GM10266 (cell line): Measurements from ENCODE around the gene ST6GALNAC3.

Experiments
- DNase-seq: peaks from one replicate; pipeline ENCODE4 v3.0.0; 2012; ENCODE audit errors: extremely low spot score
- TF ChIP-seq, protein P1 (sequence below): IDR thresholded peaks from 2 replicates; pipeline ENCODE4 v1.5.1; 2012; ENCODE audit warnings: mild to moderate bottlenecking, low read depth; ENCODE audit not compliant: control insufficient read depth, insufficient read depth; ENCODE audit errors: missing control alignments

ST6GALNAC3 gene

DNA sequence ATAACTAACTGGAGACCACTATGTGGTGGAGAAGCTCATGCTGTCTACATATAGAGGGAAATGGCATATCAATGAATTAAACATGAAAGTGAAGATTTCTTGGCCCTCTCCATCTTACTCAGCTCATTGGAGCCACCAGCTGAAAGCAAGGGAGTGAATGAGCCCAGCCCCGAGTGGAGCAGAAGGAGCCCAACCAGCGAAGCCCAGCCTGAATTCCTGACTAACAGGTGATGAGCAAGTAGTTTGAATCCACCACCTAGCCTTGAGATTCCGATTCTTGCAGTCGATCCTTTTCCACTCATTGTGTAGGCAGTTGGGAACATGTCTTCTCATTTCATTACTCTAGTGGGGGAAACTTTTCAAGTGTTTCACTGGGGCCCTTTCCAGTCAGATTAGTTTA, 18.6 kb upstream of the ST6GALNAC3 start:
- TF ChIP-seq, protein P1, sequence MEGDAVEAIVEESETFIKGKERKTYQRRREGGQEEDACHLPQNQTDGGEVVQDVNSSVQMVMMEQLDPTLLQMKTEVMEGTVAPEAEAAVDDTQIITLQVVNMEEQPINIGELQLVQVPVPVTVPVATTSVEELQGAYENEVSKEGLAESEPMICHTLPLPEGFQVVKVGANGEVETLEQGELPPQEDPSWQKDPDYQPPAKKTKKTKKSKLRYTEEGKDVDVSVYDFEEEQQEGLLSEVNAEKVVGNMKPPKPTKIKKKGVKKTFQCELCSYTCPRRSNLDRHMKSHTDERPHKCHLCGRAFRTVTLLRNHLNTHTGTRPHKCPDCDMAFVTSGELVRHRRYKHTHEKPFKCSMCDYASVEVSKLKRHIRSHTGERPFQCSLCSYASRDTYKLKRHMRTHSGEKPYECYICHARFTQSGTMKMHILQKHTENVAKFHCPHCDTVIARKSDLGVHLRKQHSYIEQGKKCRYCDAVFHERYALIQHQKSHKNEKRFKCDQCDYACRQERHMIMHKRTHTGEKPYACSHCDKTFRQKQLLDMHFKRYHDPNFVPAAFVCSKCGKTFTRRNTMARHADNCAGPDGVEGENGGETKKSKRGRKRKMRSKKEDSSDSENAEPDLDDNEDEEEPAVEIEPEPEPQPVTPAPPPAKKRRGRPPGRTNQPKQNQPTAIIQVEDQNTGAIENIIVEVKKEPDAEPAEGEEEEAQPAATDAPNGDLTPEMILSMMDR, result no peak

DNA sequence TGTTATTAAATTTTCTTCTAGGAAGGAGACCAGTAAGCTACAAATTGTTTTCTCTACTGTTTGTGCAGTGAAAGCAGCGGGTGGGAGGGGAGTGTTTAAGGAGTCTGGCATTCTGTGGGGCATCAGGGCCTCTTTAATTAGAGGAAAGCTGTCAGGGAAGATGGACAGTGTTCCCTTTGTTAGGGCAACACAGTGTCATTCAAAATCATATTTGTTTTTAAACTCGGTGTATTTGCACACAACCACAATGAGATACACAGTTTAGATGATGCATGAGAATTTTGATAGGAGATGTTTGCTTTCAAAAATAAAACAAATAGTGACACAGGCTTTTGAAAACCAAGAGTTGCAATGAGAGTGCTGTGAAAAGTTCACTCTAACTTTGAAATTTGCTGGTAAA, 15.1 kb upstream of the ST6GALNAC3 start:
- DNase-seq, result no peak
- TF ChIP-seq, protein P1, result no peak

More for the DNA sequence above, 18.6 kb upstream of the ST6GALNAC3 start:
- DNase-seq, result no peak

DNA sequence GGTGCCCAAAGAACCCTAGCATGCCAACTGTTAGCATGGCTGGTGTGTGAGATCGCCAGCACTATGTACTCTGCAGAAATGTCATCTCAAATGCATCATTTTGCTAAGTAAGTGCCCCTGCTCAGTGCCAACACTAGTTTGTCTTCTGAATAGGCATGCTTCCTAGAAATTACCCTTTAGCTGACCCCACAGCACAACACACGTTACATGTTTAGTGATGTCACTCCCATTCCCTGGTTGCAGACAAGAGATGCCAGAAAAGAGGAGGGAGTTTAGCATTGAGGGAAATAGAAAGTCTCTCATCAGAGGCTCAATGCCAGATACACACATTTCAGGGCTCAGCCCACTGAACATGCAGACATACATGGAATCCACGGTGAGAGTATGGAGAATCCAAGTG, 9.3 kb upstream of the ST6GALNAC3 start:
- DNase-seq, result no peak
- TF ChIP-seq, protein P1, result no peak

DNA sequence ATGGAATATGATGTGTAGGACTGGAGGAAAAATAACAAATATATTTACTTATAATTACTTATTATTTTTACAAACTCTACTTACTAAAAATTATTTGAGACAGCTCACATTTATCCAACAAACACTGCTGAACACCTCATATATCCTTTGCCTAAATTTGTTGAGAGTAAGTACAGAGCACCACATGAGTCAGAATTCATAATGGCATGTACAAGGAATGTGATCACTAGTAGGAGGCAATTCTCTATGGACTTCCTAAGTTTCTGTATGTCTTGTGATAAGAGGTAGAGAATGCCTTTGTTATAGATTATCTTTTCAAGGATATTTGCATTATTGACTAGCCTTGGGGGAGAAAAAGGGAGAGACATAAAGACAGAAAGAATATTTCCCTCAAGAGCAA, 8.2 kb upstream of the ST6GALNAC3 start:
- DNase-seq, result no peak
- TF ChIP-seq, protein P1, result no peak

DNA sequence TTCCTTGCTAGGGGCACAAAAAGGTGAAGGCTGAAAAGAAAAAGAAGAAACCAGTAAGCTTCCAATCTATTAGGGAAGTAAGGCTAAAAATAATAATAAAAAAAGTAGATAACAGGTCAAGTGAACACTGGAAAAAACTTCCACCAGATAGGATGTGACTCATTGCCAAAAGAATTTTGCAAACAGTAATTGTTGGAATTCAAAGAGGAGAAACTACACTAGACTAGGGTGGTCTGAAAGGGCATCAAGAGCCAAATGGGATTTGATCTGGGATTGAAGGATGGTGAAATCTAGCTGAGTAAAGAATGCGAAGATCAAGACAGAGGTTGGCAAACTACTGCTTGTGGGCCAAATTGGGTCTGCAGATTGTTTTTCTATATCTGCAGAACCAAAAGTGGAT, 6.0 kb upstream of the ST6GALNAC3 start:
- no peak for DNase-seq
- TF ChIP-seq, protein P1, result no peak

DNA sequence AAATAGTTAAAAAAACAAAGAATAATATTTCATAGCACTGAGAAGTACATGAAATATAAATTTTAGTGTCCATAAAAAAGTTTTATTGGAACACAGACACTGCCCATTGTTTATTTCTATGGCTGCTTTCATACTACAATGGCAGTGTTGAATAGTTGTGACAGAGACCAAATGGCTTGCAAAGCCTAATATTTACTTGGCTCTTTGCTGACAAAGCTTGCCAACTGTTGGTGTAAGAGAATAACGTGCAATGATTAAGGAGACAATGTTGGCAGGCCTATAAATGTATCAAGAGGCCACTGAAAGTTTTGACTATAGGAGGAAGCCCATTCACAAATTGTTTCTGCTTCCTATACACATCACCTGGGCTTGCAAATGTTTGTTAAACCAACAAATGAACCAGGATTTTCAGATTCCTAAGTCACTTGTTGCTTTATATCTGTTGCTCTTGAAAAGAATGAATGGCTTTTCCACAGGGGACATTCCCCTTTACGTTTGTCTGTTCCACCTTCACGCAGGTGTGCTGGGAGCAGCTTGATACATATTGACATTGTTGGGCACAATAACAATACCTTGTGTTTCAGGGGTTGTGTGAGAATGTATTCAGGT, 5.5 kb upstream of the ST6GALNAC3 start:
- no peak for DNase-seq

DNA sequence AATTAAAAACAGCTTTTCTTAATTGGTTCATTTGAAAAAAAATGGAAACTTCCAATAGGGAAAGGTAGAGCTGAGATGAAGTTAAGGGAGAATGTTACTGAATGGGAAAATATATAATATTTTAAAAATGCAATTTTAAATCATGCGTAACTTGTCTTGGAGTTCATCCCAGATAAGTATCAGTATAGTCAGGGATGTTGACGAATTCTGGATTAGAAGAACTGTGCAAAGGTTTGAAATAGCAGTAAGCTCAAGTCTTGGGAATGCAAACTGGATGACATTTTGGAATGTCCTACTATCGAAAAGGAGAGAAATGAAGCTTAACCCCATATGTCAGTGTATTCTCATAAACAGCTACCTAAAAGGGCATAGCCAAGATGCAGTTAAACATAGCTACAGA, 4.0 kb upstream of the ST6GALNAC3 start:
- TF ChIP-seq, protein P1, result no peak

More for the DNA sequence above, 5.5 kb upstream of the ST6GALNAC3 start:
- TF ChIP-seq, protein P1, result no peak

More for the DNA sequence above, 4.0 kb upstream of the ST6GALNAC3 start:
- DNase-seq, result no peak
